H9 (cell line): ENCODE data around the gene TEAD2. TPM values are rescaled to one million over a fixed set of nuclear protein-coding genes. Genes with fewer than 3 reads are reported as not detected.

Experiments used
- DNase-seq: peaks from one replicate; pipeline ENCODE4 v3.0.0-alpha.2; 2017
- H2AFZ ChIP-seq: one replicate; pipeline ENCODE4 v1.6.1; 2013; ENCODE audit warnings: mild to moderate bottlenecking, low read length, control low read depth, moderate library complexity
- H2AK5ac ChIP-seq: 2 replicates; pipeline ENCODE4 v1.6.1; 2013; ENCODE audit warnings: low read length, control low read depth, mixed read lengths; ENCODE audit not compliant: insufficient read length
- H2BK120ac ChIP-seq: one replicate; pipeline ENCODE4 v1.6.1; 2013; ENCODE audit warnings: low read depth, mild to moderate bottlenecking, low read length, control low read depth, inconsistent platforms; ENCODE audit not compliant: poor library complexity, severe bottlenecking
- H2BK12ac ChIP-seq: 2 replicates; pipeline ENCODE4 v1.6.1; 2013; ENCODE audit warnings: low read length, control low read depth, mixed read lengths, low read depth; ENCODE audit not compliant: insufficient read length
- H2BK15ac ChIP-seq: 2 replicates; pipeline ENCODE4 v1.6.1; 2013; ENCODE audit warnings: low read depth, low read length, control low read depth
- H2BK20ac ChIP-seq: one replicate; pipeline ENCODE4 v1.6.1; 2013; ENCODE audit warnings: low read depth, mild to moderate bottlenecking, low read length, control low read depth, inconsistent platforms; ENCODE audit not compliant: poor library complexity, severe bottlenecking
- H2BK5ac ChIP-seq: 2 replicates; pipeline ENCODE4 v1.6.1; 2013; ENCODE audit warnings: low read length, control low read depth, mixed read lengths; ENCODE audit not compliant: insufficient read length
- H3K14ac ChIP-seq: 2 replicates; pipeline ENCODE4 v1.6.1; 2013; ENCODE audit warnings: low read length, control low read depth; ENCODE audit not compliant: insufficient read depth
- H3K18ac ChIP-seq: 2 replicates; pipeline ENCODE4 v1.6.1; 2013; ENCODE audit warnings: low read depth, mild to moderate bottlenecking, mixed read lengths, low read length, control low read depth; ENCODE audit not compliant: insufficient read length
- H3K23ac ChIP-seq: 2 replicates; pipeline ENCODE4 v1.6.1; 2013; ENCODE audit warnings: low read length, control low read depth, mixed read lengths, low read depth; ENCODE audit not compliant: insufficient read length
- H3K23me2 ChIP-seq: 2 replicates; pipeline ENCODE4 v1.6.1; 2013; ENCODE audit warnings: low read depth, mild to moderate bottlenecking, mixed read lengths, low read length, control low read depth; ENCODE audit not compliant: insufficient read length, poor library complexity, severe bottlenecking
- H3K27ac ChIP-seq: 2 replicates; pipeline ENCODE4 v1.5.1; 2013; ENCODE audit warnings: low read length, control low read depth, mixed read lengths, low read depth; ENCODE audit not compliant: insufficient read length
- H3K27me3 ChIP-seq: 2 replicates; pipeline ENCODE4 v1.6.1; 2013; ENCODE audit warnings: low read length, control low read depth, inconsistent platforms; ENCODE audit not compliant: insufficient read depth
- H3K4ac ChIP-seq: 2 replicates; pipeline ENCODE4 v1.6.1; 2013; ENCODE audit warnings: low read depth, mild to moderate bottlenecking, control low read depth, inconsistent platforms, low read length, moderate library complexity
- H3K4me1 ChIP-seq: 2 replicates; pipeline ENCODE4 v1.6.1; 2013; ENCODE audit warnings: low read length, control low read depth, inconsistent platforms; ENCODE audit not compliant: insufficient read depth
- H3K4me2 ChIP-seq: 2 replicates; pipeline ENCODE4 v1.6.1; 2013; ENCODE audit warnings: low read length, control low read depth, mixed read lengths; ENCODE audit not compliant: insufficient read length, insufficient read depth
- H3K56ac ChIP-seq: 2 replicates; pipeline ENCODE4 v1.6.1; 2013; ENCODE audit warnings: low read depth, mild to moderate bottlenecking, mixed read lengths, low read length, control low read depth; ENCODE audit not compliant: insufficient read length
- H3K79me1 ChIP-seq: 2 replicates; pipeline ENCODE4 v1.6.1; 2013; ENCODE audit warnings: low read depth, mild to moderate bottlenecking, moderate library complexity, low read length, control low read depth, inconsistent platforms; ENCODE audit not compliant: insufficient read depth, poor library complexity, severe bottlenecking
- H3K79me2 ChIP-seq: 2 replicates; pipeline ENCODE4 v1.6.1; 2013; ENCODE audit warnings: low read length, control low read depth, inconsistent platforms; ENCODE audit not compliant: insufficient read depth
- H3K9ac ChIP-seq: 2 replicates; pipeline ENCODE4 v1.6.1; 2013; ENCODE audit warnings: low read length, control low read depth, mixed read lengths; ENCODE audit not compliant: insufficient read length; ENCODE audit errors: extremely low read depth
- H3K9me3 ChIP-seq: one replicate; pipeline ENCODE4 v1.6.1; 2013; ENCODE audit warnings: low read depth, low read length, inconsistent platforms; ENCODE audit not compliant: control insufficient read depth
- H3T11ph ChIP-seq: one replicate; pipeline ENCODE4 v1.6.1; 2013; ENCODE audit warnings: mild to moderate bottlenecking, low read length, control low read depth, inconsistent platforms
- H4K20me1 ChIP-seq: one replicate; pipeline ENCODE4 v1.6.1; 2013; ENCODE audit not compliant: control insufficient read depth, insufficient read length, insufficient read depth
- H4K5ac ChIP-seq: 2 replicates; pipeline ENCODE4 v1.6.1; 2013; ENCODE audit warnings: low read depth, mild to moderate bottlenecking, mixed read lengths, low read length, control low read depth; ENCODE audit not compliant: insufficient read length
- H4K8ac ChIP-seq: replicated peaks from 2 replicates; pipeline ENCODE4 v1.6.1; 2013; ENCODE audit warnings: low read length, control low read depth, mixed read lengths, low read depth; ENCODE audit not compliant: insufficient read length
- H4K91ac ChIP-seq: 2 replicates; pipeline ENCODE4 v1.6.1; 2013; ENCODE audit warnings: low read depth, mild to moderate bottlenecking, moderate library complexity, mixed read lengths, low read length, control low read depth; ENCODE audit not compliant: insufficient read length
- H3K27ac Mint-ChIP-seq, 3 experiments: 2 replicates in 2 of 3; 3 replicates in 1 of 3; pipeline ENCODE4 v1.8.0; 2020 to 2021; ENCODE audit warnings: mixed read lengths in 3 of 3, mild to moderate bottlenecking in 1 of 3, moderate library complexity in 1 of 3
- H3K27me3 Mint-ChIP-seq: 2 replicates; pipeline ENCODE4 v1.8.0; 2021; ENCODE audit warnings: low read depth, mild to moderate bottlenecking, moderate library complexity, mixed read lengths
- H3K36me3 Mint-ChIP-seq, 3 experiments: 2 replicates in 2 of 3; 3 replicates in 1 of 3; pipeline ENCODE4 v1.8.0; 2020 to 2021; ENCODE audit warnings: low read depth in 3 of 3, mixed read lengths in 3 of 3; ENCODE audit not compliant: insufficient read depth in 1 of 3
- H3K4me1 Mint-ChIP-seq, 2 experiments: 2 replicates each; pipeline ENCODE4 v1.8.0; 2020; ENCODE audit warnings: mixed read lengths in 2 of 2
- H3K4me3 Mint-ChIP-seq, 2 experiments: 2 replicates in 1 of 2; 3 replicates in 1 of 2; pipeline ENCODE4 v1.8.0; 2020 to 2021; ENCODE audit warnings: mild to moderate bottlenecking in 2 of 2, mixed read lengths in 2 of 2, moderate library complexity in 1 of 2
- H3K9me3 Mint-ChIP-seq, 2 experiments: 2 replicates in 1 of 2; 3 replicates in 1 of 2; pipeline ENCODE4 v1.8.0; 2020; ENCODE audit warnings: mild to moderate bottlenecking in 2 of 2, mixed read lengths in 2 of 2, moderate library complexity in 1 of 2
- CTCF ChIP-seq: fragments of 200-600 bp; sonication (generic); conservative IDR thresholded peaks from 3 replicates; pipeline ENCODE4 v1.8.0; 2021; ENCODE audit warnings: antibody characterized with exemption, mild to moderate bottlenecking
- WGBS: extraction: QIAGEN DNeasy Blood & Tissue Kit; methylation state at CpG from one replicate; pipeline ENCODE4 v1.1.7; 2013; ENCODE audit warnings: missing lambda C conversion rate, low lambda C conversion rate, mixed read lengths; ENCODE audit not compliant: insufficient read length; ENCODE audit errors: extremely low coverage; 5-methylcytosine and 5-hydroxymethylcytosine counted together
- total RNA-seq: library from RNA; stranded (reverse); gene quantifications from 2 replicates; pipeline ENCODE4 v1.2.1, GENCODE V29; 2021

TEAD2 gene
- total RNA-seq, 1 experiment from 2014 or later: 126 TPM

- Histone ChIP-seq H3K27ac (no peak overlapping the region), H2BK20ac (no peak overlapping the region), H4K8ac (no peak overlapping the region), H4K91ac (no peak overlapping the region), H2BK120ac (no peak overlapping the region), H2BK5ac (no peak overlapping the region), H3K23ac (no peak overlapping the region), H3K4ac (no peak overlapping the region; the same call in 1 of the 2 replicates), H3K9me3 (no peaks in the 10 kb centered on the region), H3K79me1 (peaks cover 6% of the 10 kb centered on the region), H3T11ph (no peak overlapping the region), H4K5ac (no peak overlapping the region), H4K20me1 (no peaks in the 10 kb centered on the region), H3K56ac (no peak overlapping the region), H2AFZ (no peak overlapping the region), H2BK12ac (no peak overlapping the region), H2AK5ac (no peak overlapping the region), H3K27me3 (no peaks in the 10 kb centered on the region), H2BK15ac (no peak overlapping the region), H3K4me2 (peak overlapping the region; percentile 96), H3K9ac (peak overlapping the region; percentile 4), H3K14ac (no peak overlapping the region), H3K4me1 (no peaks in the 10 kb centered on the region; the same call in 1 of the 2 replicates), H3K18ac (no peak overlapping the region), H3K79me2 (peaks cover 6% of the 10 kb centered on the region; the same call in 1 of the 2 replicates), H3K23me2 (peaks cover 8% of the 10 kb centered on the region)
- H3K27ac Mint-ChIP-seq: peak overlapping the region; percentile 80 to 98 (median 96)
- TF ChIP-seq CTCF: no peak
- peaks cover 38 to 48% (median 44%) of the 10 kb centered on the region in 3 experiments; a peak in 6 of 7 replicates for H3K36me3 Mint-ChIP-seq
- peaks cover 3% of the 10 kb centered on the region for H3K27me3 Mint-ChIP-seq
- no peak overlapping the region for H3K4me3 Mint-ChIP-seq
- H3K9me3 Mint-ChIP-seq: no peaks in the 10 kb centered on the region
- WGBS: no CpG with 5 or more reads among the region's 17 CpGs
- H3K4me1 Mint-ChIP-seq: peaks cover 4 to 27% of the 10 kb centered on the region in 2 experiments
- DNase-seq: no peak
Measured at GRCh38 chr19:49359851-49360820, 2.1 kb downstream of the TEAD2 start.
